Stimulated activated naive CD4-positive, alpha-beta T cell (primary cell): ENCODE results near the gene FOXN1.
"Not testable (repeated sequence)": the region's sequence is repeated elsewhere in the genome, so short reads cannot be mapped to it uniquely, and the experiment has no call there.

Experiments used
- DNase-seq, 6 experiments: peaks; one replicate each; lab custom pipeline; 2025; lab: John Stamatoyannopoulos, UW

FOXN1 gene, protein sequence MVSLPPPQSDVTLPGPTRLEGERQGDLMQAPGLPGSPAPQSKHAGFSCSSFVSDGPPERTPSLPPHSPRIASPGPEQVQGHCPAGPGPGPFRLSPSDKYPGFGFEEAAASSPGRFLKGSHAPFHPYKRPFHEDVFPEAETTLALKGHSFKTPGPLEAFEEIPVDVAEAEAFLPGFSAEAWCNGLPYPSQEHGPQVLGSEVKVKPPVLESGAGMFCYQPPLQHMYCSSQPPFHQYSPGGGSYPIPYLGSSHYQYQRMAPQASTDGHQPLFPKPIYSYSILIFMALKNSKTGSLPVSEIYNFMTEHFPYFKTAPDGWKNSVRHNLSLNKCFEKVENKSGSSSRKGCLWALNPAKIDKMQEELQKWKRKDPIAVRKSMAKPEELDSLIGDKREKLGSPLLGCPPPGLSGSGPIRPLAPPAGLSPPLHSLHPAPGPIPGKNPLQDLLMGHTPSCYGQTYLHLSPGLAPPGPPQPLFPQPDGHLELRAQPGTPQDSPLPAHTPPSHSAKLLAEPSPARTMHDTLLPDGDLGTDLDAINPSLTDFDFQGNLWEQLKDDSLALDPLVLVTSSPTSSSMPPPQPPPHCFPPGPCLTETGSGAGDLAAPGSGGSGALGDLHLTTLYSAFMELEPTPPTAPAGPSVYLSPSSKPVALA

DNA sequence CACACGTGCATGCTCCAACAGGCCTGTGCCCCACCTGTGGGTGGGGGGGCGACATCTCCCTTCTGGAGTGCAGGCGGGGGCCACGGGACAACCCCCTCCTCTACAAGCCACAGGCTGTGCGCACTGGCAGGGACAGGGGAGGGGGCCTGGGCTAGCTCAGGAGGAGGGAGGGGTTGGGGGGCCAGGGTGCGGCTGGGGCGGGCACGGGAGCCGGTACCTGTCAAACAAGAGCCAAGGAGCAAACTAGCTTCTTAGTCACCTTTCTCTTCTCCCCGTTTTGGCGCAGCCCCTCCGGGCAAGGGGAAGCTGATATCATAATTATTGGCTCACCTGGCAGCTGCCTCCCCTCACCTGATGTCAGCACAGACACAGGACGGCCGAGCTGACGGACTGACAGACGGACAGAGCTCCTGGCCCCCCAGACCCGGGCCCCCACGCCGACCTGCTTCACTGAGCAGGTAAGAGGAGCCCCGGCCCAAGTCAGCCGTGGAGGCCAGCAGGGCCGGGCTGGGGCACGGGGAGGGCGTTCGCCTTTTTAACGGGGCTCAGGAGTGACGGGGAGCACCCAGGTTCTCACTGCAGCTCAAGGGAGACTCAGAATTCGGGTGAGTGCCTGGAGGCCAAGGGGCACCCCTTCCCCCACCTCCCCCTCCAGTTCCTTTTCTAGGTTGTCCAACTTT, at the start of gene FOXN1:
Gene FOXN1, plus strand, starts transcription at position 363 of the 680 bp plus-strand sequence. CDS start 17,622 bp downstream, outside the sequence.
- no peak for DNase-seq

DNA sequence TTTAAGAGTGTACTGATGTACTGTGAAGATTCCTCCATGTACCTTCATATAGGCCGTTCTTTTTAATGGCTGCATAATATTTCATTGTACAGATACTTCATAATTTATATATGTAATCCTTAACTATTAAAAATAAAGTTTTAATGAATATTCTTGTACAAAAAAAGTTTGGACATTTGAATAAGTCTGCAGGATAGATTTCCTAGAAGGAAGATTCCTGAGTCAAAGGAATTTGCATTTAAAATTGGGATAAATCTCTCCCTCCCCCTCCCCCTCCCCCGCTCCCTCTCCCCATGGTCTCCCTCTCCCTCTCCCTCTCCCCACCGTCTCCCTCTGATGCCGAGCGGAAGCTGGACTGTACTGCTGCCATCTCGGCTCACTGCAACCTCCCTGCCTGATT, 48.3 kb upstream of the FOXN1 start:
- no peak for DNase-seq

DNA sequence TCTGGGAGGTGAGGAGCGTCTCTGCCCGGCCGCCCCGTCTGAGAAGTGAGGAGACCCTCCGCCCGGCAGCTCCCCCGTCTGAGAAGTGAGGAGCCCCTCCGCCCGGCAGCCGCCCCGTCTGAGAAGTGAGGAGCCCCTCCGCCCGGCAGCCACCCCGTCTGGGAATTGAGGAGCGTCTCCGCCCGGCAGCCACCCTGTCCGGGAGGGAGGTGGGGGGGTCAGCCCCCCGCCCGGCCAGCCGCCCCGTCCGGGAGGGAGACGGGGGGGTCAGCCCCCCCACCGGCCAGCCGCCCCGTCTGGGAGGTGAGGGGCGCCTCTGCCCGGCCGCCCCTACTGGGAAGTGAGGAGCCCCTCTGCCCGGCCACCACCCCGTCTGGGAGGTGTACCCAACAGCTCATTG, 47.3 kb upstream of the FOXN1 start:
- not testable (repeated sequence) for DNase-seq

DNA sequence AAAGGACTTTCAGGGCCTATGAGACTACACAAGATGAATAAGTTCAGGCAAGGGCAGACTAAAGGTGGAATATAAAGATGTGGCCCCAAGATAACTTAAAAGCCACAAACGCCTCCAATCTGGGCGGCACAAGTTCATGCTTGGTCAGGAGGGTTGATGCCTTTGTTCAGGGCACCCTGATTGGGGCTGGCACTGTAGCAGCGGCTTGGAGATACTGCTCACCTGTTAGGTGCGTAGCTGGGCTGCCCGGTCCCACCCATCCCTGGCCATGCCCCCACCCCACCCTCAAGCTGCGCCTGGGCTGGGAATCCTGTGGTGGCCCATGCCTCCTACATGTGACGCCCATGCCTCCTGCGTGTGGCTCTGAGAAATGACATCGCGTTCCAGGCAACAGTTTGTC, 45.2 kb upstream of the FOXN1 start:
- no peak for DNase-seq

DNA sequence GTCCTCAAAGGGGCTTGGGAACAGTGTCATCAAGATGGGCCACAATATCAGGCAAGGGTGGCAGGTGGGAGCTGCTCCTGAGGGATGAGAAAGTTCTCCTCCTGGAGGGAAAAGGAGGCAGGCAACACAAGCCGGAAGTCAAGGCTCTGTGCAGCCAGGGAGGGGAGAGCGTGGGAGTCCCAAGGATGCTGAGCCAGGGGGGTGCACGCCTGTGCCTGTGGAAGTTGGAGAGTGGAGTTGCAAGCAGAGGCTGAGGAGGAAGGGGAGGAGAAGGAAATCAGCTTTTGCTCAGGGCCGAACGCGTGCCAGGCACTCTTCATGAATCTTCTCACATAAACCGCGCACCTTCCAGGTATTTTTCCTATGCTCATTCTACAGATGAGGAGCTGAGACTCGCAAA, 40.1 kb upstream of the FOXN1 start:
- no peak for DNase-seq

DNA sequence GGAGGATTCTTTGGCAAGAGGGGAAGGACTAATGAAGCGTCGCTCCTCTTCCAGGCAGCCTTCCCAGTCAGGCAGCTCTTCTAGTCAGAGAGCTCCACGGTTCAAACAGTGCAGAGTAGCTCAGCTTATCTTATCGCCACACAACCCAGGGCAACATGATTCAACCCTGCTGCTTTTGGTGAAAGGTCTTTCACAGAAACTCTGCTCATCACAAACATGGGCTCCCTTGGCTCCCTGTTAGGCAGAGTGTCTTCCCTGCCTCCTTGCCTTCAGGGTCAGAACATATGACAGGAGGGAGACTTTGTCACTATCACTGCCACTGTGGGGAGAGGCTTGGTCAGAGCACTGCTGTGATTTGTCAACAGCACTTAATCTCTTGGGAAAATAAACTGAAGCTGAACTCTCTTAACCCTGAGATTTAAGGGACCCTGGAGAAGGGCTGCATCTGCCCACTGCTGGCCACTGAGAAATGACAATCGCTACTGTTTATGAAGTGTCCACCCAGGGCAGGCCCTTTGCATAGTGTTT, 39.6 kb upstream of the FOXN1 start:
- no peak for DNase-seq

DNA sequence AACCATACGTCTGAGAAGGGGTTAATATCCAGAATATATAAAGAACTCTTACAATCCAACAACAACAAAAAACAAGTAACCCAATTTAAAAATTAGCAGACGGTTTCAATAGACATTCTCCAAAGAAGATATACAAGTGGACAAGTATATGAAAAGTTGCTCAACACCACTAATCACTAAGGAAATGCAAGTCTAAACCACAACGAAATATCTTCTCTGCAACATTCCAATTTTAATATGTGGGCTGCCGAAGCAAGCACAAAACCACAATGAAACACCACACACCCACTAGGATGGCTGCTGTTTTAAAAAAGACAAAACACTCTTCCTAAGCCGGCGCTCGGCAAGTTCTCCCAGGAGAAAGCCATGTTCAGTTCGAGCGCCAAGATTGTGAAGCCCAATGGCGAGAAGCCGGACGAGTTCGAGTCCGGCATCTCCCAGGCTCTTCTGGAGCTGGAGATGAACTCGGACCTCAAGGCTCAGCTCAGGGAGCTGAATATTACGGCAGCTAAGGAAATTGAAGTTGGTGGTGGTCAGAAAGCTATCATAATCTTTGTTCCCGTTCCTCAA, 38.6 kb upstream of the FOXN1 start:
- no peak for DNase-seq

DNA sequence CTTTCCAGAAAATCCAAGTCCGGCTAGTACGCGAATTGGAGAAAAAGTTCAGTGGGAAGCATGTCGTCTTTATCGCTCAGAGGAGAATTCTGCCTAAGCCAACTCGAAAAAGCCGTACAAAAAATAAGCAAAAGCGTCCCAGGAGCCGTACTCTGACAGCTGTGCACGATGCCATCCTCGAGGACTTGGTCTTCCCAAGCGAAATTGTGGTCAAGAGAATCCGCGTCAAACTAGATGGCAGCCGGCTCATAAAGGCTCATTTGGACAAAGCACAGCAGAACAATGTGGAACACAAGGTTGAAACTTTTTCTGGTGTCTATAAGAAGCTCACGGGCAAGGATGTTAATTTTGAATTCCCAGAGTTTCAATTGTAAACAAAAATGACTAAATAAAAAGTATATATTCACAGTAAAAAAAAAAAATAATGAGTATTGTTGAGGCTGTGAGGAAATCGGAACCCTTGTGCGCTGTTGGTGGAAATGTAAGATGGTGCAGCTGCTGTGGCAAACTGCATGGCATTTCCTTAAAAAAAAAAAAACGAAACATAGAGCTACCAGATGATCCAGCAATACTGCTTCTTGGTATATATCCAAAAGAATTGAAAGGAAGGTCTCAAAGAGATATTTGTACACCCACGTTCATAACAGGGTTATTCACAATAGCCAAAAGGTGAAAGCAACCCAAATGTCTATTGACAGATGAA, 38.0 kb upstream of the FOXN1 start:
- not testable (repeated sequence) for DNase-seq

DNA sequence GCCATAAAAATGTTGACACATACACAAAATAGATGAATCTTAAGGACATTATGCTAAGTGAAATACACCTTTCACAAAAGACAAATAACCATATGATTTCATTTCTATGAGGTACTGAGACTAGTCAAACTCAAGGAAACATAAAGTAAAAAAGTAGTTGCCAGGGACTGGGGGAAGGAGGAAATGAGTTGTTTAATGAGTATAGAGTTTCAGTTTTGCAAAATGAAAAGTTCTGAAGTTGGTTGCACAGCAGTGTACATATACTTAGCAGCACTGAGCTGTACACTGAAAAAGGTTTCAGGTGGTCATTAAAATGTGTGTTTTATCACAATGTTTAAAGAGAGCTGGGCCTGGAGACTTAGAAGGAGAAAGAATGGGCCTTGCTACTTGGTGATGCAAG, 37.4 kb upstream of the FOXN1 start:
- no peak for DNase-seq

DNA sequence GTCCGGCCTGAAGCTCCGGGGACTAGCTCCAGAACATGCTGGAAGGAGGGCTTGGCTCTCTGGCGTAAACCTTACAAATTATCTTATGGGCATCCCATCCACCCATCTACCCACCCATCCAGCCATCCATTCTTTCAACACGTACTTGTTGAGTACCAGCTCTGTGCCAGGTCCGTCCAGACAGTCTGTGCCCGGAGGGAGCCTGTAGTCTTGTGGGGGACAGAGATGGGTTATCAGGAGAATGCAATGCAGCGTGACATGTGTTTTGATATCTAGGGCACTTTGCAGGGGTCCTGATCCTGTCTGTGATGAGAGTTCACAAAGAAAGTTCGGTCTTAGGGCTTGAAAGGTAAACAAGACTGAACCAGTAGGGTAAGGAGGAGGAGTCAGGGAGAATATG, 36.8 kb upstream of the FOXN1 start:
- DNase-seq = no peak

DNA sequence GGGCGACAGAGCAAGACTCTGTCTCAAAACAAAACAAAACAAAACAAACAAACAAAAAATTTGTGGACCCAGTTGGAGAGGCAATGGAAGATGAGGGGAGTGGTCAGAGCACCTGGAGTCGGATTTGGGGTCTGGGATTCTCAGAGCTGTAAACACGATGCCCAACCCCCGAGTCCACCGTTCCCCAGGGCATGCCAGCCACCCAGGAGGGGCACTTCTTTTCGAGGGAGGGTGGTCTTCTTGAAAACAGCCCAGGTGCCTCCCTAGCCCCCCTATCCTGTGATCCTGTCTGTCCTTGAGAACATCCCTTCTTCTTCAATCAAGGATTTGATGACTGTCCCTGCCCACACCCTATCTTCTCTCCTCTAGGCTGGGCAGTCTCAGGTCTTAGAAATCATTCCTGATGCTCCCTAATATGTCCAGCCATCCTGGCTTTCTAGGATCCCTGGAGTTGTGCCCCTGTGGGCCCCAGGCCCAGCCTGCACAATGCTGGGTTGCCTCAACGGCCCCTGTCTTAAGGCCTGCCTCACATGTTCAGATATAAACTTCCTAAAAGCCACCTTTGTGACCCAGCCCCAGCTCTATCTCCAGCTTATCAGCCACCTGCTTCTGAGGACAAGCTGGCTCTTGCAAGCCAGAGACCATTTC, 35.8 kb upstream of the FOXN1 start:
- DNase-seq = no peak

DNA sequence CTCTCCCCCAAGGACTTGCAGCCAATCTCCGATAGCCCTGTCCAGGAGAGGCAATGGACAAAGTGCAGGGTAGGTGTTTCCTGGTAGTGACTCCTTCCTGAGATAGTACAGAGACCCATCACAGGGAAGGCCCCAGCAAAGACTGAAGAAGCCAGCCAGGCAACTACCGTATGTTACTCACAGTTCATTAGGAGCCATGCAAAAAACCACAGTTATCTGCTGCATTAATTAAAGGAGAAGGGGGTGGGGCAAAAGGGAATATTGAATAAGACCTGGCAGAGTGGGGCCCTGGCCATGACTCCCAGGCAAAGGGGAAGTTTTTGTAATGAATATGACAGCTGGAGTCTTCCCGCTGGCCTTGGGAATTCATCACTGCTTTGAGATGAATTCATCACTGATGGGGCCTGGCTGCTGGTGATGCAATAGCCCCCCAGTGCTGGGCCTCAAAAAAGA, 35.2 kb upstream of the FOXN1 start:
- DNase-seq = no peak

DNA sequence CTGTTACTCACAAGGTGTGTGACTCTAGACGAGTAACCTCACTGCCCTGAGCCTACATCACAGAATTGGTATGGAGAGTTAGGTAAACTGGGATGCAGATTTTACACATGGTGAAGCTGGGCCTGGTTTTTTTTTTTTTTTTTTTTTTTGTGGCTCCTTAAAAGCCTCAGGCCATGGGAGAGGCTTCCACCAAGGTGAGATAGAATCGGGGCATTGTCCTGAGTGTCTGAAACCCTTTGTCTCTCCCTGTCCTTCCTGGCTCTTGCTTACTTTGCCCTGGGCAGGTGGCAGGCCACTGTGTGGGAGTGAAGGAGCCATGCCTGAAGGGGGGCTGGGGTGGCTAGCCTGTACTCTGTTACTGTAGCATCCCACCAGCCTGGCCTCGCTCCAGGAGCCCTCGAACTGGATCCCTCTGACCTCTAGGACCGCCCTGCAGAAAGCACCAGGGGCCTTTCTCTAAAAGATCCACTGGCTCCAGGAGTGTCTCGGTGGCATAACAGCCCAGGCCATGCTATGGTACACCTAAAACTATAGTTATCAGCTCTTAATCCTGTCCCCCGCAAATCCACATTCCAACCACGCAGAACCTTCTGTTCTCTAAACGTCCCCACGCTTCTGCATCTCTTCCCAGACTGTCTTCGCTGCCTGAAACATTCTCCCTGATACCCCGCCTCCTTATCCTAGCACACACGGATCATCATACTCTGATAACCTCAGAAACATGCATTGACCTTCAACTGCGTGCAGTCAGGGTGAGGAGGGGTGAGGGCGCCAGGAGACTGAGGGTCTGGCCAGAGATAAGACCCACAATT, 34.4 kb upstream of the FOXN1 start:
- DNase-seq = no peak

DNA sequence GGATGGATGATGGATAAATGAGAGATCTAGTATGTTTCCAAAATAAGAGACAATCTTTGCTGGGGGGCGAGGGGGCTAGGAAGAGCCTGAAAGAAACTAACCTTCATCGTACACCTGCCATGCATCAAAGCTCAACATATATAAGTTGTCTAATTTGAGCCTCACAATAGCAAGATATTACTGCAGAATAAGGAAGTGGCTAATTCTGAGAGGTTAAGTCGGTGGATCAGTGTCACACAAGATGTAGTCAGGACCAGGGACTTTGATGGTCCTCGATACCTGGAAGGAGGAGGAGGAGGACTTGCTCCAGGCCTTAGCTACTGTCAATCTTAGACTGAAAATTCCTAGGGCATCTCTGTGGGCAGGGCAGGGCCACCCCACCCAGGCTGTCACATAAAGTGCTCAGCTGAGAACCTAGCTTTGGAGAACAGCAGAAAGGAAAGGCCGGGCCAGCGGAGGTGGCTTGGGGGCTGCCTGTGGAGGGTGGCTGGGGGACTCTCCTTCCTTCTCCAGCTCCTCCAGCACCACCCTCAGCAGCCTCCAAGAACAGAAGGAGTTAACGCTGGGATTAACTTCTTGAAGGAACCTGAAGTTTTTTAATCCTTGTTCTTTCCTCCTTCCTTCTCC, 33.2 kb upstream of the FOXN1 start:
- no peak for DNase-seq

DNA sequence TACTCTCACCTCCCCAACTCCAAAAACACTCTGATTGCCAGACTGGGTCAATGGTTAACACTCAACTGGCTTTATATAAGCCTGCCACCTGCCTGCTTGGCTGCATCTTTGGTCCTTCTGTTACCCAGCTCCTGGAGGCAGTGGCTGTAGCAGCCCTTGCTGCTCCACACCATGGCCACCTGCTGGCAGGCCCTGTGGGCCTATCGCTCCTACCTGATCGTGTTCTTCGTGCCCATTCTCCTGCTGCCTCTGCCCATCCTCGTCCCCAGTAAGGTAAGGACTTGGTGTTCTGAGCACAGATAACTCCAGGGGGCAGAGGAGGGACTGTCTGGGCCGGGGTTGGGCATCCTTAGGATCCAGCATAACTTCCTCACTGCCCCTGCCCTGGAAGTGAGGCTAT, 32.6 kb upstream of the FOXN1 start, which contains the start of gene SLC13A2:
Gene SLC13A2, plus strand, starts transcription at position 103 of the 400 bp plus-strand sequence. Its CDS starts 69 bp downstream, at position 172.
- no peak for DNase-seq

DNA sequence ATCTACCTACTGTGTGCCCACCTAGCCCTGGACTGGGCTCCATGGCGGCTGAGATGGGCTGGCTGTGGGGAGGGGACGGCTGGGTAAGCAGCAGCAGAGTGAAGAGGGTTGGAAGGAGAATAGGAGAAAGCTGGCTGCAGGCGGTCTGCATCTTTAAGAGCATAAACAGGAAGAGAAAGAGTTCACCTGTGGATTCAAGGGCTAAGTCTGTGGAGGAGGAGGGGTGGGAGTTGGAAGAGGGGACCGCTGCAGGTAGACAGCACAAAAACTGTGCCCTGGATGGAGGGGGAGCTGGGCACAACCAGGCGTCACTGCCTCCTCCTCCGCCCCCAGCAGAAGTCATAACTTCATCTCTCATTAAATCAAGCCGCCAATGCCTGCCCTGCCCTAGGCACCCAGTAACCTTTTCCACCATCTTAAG, 32.0 kb upstream of the FOXN1 start:
- no peak for DNase-seq

DNA sequence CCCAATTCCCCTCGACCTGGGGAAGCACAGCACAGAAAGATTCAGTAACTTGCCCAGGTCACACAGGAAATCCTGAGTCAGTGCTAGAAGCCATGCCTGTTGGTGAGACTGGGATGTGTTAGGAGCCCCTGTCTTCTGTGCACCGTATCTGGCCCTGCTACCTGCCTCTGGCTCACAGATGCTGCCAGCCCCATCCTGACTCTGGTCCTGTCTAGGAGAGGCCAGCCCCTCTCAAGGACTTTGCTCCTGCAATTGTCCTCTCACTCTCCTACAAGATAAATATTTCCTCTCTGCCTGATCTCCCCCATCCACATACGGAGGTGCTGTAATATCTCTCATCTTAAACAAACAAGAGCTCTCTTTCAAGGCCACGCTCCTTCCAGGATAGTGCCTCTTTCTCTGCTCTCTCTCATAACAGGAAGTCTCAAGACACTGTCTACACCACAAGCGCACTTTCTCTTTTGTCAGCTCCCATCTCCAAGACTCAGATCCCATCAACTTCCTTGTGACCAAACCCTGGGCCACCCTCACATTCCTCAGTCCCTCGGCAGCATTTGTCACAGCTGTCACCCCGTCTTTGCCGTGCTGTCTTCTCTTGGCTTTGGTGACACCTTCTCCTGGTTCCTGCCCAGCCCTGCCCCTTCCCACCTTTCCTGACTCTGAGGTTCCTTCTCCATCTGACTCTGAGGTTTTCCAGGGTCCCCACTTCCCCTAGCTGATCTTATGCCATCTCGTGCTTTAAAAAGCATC, 30.8 kb upstream of the FOXN1 start:
- DNase-seq = no peak

DNA sequence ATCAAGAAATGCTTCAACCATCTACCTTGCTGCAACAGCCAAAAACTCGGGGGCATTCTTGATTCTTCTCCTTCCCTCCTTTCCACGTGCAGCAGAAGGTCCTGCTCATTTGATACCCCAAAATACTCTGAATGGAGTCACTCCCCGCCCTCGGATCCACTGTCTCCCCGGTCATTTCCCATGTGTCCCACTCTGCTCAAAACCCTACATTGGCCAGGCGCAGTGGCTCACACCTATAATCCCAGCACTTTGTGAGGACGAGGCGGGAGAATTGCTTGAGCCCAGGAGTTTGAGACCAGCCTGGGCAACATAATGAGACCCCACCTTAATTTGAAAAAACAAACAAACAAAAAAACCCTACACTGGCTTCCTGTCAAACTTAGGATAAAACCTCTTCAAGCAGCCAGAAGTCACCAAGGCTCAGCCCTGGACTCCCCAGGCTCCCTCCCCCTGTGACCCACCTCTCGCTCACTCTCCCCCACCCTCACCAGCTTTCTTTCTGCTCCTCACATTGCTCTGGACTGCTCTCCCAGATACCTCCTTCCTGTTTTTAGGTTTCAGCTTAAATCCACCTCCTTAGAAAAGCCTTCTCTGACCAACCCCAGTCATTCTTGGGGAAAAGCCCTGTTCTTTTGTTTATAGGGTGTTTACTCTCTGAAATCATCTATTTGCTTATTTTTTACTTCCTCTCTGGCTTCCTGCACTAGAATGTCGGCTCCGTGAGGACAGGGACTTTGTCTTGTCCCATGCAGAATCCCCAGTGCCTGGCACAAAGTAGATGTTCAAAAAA, 29.9 kb upstream of the FOXN1 start:
- no peak for DNase-seq
